ENCODE results near the gene PITPNB.

DNA sequence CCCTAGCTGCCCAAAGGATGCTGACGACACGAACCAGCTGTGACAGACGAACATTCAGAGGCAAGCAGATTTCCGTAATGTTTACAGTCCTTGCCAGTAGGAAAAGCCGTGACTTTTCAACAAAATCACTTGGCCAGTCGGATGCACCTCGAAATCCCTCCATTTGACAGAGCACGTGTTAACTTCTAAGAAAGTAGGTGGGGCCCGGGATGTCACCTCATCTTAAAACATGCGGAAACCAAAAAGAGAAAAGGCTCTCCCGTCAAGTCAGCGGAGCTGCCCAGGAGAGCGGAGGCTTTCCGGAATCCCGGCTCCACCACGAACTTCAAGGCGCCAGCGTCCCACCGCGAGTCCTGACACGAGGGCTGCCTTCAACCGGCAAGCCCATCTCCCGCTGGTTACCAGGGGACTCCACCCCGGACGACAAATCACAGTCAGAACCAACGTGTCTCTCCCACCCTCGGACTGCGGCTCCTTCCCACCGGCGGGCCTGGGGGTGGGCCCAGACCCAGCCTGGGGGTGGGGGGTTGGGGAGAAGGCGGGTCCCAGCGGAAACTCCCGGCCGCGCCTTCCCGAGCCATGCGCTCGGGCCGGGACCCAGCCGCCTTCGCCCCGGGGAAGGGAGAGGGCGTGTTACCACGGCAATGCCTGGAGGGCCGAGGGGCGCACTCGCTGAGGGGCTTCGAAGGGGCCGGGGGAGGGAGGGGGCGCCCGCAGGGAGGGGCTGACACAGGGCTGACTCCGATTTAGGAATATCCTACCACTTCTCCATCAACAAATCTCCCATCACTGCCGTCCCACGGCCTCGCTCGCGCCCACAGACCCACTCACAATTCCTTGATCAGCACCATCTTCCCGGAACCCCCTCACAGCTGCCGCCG, 475 bp downstream of the PITPNB start:
- TF ChIP-seq, protein P1, sequence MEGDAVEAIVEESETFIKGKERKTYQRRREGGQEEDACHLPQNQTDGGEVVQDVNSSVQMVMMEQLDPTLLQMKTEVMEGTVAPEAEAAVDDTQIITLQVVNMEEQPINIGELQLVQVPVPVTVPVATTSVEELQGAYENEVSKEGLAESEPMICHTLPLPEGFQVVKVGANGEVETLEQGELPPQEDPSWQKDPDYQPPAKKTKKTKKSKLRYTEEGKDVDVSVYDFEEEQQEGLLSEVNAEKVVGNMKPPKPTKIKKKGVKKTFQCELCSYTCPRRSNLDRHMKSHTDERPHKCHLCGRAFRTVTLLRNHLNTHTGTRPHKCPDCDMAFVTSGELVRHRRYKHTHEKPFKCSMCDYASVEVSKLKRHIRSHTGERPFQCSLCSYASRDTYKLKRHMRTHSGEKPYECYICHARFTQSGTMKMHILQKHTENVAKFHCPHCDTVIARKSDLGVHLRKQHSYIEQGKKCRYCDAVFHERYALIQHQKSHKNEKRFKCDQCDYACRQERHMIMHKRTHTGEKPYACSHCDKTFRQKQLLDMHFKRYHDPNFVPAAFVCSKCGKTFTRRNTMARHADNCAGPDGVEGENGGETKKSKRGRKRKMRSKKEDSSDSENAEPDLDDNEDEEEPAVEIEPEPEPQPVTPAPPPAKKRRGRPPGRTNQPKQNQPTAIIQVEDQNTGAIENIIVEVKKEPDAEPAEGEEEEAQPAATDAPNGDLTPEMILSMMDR (IDR thresholded peaks at IDR 0.05; ENCODE audit: borderline replicate concordance, extremely low read depth, low read length, poor library complexity, severe bottlenecking) = no peak
- no peak for TF ChIP-seq EZH2 (IDR thresholded peaks at IDR 0.05; ENCODE audit: borderline replicate concordance, low read depth, low read length, severe bottlenecking)

Measured in DND-41 (cell line).